HG02870 (cell line): Measurements from ENCODE around the gene SMPD3.

Experiments used
- ATAC-seq: cut with Tn5 transposase; IDR thresholded peaks from one replicate; pipeline ENCODE4 v1.9.1; 2021; ENCODE audit warnings: mild to moderate bottlenecking, moderate library complexity; ENCODE audit not compliant: unreplicated experiment

Gene SMPD3

GRCh38 chr16:68359398-68360191, 88.7 kb downstream of the SMPD3 start:
- no peak for ATAC-seq

GRCh38 chr16:68358951-68359350, 89.4 kb downstream of the SMPD3 start:
- no peak for ATAC-seq

DNA sequence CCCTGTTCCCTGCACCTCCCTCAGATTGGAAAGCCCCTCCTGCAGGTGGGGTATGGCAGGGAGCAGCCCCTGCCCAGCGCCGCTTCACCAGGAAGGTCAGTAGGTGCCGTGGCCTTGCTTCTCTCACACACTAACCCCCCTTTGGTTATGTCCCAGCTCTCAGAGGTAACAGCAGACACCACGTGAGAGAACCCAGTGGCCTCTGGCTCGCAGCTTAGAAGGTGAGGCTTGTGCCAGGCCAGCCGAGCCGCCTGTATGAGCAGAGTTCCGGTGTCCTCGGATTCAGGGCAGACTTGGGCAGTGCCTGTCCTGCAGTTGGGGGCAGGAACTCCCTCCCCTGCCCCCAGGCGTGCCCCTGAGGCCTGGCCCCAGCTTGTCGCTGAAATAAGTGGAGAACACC, 90.4 kb downstream of the SMPD3 start:
- ATAC-seq = no peak

- ATAC-seq = no peak
Measured at GRCh38 chr16:68357521-68357922, 90.8 kb downstream of the SMPD3 start.

DNA sequence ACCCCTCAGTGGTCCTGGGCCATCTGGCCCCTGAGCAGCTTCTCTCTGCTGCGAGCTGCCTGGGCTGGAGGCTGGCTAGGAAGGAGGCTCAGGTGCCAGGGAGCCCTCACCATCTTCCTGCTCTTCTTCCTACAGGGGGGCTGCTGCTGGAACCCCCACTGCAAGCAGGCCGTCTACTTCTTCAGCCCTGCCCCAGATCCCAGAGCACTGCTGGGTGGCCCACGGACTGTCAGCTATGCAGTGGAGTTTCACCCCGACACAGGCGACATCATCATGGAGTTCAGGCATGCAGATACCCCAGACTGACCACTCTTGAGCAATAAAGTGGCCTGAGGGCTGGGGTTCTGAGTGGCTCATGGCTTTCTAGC, 91.4 kb downstream of the SMPD3 start:
- no peak for ATAC-seq

GRCh38 chr16:68356249-68356918, 91.9 kb downstream of the SMPD3 start:
- ATAC-seq = peak; percentile 83

GRCh38 chr16:68355447-68356248, 92.7 kb downstream of the SMPD3 start:
- no peak for ATAC-seq

DNA sequence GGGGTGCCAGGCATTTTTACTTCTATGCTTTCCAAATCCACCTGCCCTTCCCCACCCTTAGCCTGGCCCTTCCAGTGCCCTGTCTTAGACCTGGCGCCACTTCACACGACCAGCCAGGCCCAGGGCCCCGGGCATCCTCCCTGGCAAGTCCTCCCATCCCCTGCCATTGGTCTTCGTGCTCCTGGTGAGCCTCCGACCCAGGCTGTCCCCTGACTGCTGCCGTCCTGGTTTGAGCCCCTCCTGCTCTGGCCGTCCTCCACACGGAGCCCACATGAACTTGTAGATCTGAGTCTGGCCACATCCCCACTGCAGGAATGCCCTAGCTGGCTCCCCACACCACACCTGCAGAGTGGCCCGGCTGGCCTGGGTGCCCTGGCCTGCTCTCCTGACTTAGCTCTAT, 93.5 kb downstream of the SMPD3 start:
- no peak for ATAC-seq

- ATAC-seq = no peak
Measured at GRCh38 chr16:68353366-68353765, 94.9 kb downstream of the SMPD3 start.

- ATAC-seq = no peak
Measured at GRCh38 chr16:68351991-68352431, 96.3 kb downstream of the SMPD3 start.

GRCh38 chr16:68351463-68351862, 96.8 kb downstream of the SMPD3 start:
- no peak for ATAC-seq

DNA sequence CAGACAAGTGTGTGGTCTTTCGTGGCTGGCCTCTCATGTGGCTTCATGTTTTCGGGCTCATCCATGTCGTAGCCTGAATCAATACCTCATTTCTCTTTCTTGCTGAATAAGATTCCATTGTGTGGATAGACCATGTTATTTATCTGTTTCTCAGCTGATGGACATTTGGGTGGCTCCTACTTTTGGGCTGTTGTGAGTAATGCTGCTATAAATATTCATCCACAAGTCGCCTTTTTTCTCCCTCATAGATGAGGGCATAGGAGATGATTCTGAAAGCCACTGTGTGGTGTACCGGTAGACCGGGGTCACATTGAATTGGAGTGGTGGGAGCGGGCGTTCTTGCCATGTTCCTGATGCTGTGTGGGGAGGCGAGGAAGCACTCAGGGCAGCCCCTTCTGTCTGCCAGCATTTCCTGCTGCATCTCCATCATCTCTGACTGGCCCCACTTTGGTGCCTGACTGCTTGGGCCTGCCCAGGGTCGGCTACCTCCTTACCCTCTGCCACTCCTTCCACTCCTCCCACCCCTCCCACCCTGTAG, 97.4 kb downstream of the SMPD3 start:
- no peak for ATAC-seq

GRCh38 chr16:68349838-68350410, 98.4 kb downstream of the SMPD3 start:
- ATAC-seq = no peak

DNA sequence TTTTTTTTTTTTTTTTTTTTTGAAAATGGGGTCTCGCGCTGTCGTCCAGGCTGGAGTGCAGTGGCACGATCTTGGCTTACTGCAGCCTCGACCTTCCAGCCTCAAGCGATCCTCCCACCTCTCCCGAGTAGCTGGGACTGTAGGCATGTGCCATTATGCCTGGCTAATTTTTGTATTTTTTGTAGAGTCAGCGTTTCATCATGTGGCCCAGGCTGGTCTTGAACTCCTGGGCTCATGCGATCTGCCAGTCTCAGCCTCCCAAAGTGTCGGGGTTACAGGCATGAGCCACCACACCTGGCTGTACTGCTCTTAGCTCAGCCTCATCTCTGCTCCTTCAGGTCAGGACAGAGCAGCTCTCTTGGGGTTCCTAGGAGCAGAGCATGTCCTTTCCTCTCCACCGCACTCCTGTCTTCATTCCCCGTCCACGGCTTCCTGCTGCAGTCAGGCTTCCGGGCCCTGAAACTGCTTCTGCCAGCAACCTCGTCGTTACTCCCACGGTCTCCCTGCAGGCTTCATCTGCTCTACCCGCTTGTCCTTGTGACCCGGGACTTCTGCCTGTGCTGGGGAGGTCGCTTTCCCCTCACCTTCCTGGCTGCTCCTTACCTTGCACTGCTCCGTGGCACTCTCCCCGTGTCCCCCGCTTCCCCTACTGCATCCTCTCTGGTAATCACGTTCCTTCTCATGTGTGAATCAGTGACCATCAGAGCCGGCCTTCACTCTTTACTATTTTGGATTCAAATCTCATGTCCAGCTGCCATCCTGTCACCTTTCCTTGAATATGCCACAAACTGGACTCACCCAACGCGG, 99.5 kb downstream of the SMPD3 start:
- ATAC-seq = no peak

DNA sequence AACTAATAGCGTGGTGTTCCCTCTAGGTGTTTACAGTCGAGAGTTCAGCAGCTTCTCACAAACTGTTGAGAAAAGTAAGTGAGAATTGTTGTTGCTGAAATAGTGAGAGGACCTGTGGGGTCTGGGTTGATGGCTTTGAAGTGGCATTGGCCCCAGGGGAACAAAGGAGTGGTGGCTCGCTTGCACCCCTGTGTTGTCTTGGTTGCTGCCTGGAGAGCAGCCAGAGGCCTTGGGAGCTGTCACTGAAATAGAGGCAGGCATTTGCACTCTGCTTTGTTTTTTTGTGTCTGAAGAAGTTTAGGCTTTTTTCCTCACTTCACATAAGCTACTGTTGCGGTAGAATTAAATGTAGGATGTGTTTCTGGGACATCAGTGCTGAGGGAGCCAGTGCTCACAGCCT, 100.7 kb downstream of the SMPD3 start:
- ATAC-seq = no peak

GRCh38 chr16:68346892-68347480, 101.3 kb downstream of the SMPD3 start:
- ATAC-seq = no peak

GRCh38 chr16:68345958-68346635, 102.2 kb downstream of the SMPD3 start:
- ATAC-seq = no peak

DNA sequence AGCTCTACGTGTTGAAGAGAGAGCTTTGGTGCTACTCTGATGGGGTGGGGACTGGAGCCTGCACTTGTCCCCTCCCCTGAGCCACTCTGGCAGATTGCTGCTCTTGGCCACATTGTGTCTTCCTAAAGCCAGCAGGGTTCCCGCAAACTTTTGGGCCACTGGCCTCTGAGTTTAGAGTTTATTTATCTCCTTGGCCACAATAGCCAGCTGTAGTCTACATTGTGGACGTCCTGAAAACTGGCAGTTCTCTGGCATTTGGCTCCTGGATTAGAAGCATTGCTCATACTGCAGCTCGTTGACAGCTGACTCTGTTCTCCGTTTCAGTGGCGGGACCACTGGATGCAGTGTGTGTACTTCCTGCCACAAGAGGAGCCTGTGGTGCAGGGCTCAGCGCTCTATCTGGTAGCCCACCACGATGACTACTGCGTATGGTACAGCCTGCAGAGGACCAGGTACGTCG, 102.9 kb downstream of the SMPD3 start:
- ATAC-seq = no peak

- ATAC-seq = no peak
Measured at GRCh38 chr16:68344252-68344651, 104.1 kb downstream of the SMPD3 start.
